LNCaP clone FGC (cell line): ENCODE data around the gene IFT122.
"Not testable (repeated sequence)": the region's sequence is repeated elsewhere in the genome, so short reads cannot be mapped to it uniquely, and the experiment has no call there.

Experiments
- DNase-seq: peaks from one replicate; pipeline ENCODE4 v3.0.0-alpha.2; 2011; ENCODE audit warnings: low read depth
- H3K4me3 ChIP-seq: 2 replicates; pipeline ENCODE4 v1.5.1; 2011; ENCODE audit warnings: mild to moderate bottlenecking, low read depth, low read length, control low read depth
- TF ChIP-seq, protein P1 (sequence below): IDR thresholded peaks from 2 replicates; pipeline ENCODE4 v1.5.1; 2012; ENCODE audit warnings: mild to moderate bottlenecking; ENCODE audit not compliant: control insufficient read depth, insufficient read depth; ENCODE audit errors: extremely low read depth

The IFT122 gene

DNA sequence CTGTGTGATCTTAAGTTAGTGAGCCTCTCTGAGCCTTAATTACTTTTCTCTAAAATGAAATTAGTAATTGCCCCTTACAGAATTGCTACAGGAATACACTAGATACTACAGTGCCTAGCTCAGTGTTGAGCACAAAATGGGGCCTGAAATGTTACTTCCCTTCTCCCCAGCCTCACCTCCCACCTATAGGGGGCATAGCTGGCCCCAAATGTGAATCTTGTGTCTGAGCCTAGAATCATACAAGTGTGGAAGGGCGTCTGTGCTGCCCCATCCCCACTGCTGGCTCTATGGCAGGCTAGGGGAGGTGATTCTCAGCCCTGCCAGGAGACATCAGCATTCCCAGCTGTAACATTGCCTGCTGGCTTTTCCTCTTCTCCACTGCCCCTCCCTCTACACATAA is 42.7 kb downstream of the IFT122 start:
- H3K4me3 ChIP-seq: no peak overlapping the region
- TF ChIP-seq, protein P1, sequence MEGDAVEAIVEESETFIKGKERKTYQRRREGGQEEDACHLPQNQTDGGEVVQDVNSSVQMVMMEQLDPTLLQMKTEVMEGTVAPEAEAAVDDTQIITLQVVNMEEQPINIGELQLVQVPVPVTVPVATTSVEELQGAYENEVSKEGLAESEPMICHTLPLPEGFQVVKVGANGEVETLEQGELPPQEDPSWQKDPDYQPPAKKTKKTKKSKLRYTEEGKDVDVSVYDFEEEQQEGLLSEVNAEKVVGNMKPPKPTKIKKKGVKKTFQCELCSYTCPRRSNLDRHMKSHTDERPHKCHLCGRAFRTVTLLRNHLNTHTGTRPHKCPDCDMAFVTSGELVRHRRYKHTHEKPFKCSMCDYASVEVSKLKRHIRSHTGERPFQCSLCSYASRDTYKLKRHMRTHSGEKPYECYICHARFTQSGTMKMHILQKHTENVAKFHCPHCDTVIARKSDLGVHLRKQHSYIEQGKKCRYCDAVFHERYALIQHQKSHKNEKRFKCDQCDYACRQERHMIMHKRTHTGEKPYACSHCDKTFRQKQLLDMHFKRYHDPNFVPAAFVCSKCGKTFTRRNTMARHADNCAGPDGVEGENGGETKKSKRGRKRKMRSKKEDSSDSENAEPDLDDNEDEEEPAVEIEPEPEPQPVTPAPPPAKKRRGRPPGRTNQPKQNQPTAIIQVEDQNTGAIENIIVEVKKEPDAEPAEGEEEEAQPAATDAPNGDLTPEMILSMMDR: peak; percentile 9; the same call in 1 of the 2 replicates
- DNase-seq: no peak

DNA sequence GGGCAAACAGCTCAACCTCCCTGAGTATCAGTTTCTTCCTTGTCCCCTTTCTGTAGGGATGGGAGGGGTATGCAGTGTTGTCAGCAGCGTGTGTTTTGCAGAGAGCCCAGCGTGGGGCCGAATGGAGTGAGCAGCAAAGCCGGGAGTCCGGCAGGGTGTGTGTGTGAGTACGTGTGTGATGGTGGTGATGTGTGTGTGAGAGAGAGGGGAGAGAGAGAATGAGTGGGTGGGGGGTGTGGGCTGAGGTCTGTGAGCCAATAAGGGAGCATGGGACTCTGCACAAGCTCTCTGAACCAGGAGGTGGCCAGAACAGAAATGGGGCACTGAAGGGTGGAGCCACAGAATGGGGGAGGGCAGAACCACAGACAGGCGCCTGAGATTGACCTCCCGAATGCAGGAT is 43.8 kb downstream of the IFT122 start:
- no peak overlapping the region for H3K4me3 ChIP-seq
- TF ChIP-seq, protein P1: no peak
- no peak for DNase-seq

DNA sequence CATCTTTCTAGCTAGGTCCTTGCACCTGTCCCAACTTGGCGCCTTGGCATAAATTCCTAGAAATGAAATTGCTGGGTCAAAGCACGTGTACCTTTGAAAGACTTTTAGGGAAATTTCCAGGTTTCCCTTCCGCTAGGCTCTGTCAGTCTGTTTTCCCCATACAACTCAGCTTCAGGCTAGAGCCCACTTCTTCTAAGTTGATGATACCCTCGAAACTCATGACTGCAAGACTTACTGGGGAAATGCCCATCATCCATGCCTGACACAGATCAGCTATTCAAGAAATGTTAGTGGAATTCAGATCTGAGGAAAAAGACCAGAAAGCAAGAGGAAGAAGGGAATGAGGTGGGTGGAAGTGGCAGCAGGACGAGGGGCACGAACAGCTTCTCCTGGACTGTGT is 45.1 kb downstream of the IFT122 start:
- DNase-seq, H3K4me3 ChIP-seq: not testable (repeated sequence)

DNA sequence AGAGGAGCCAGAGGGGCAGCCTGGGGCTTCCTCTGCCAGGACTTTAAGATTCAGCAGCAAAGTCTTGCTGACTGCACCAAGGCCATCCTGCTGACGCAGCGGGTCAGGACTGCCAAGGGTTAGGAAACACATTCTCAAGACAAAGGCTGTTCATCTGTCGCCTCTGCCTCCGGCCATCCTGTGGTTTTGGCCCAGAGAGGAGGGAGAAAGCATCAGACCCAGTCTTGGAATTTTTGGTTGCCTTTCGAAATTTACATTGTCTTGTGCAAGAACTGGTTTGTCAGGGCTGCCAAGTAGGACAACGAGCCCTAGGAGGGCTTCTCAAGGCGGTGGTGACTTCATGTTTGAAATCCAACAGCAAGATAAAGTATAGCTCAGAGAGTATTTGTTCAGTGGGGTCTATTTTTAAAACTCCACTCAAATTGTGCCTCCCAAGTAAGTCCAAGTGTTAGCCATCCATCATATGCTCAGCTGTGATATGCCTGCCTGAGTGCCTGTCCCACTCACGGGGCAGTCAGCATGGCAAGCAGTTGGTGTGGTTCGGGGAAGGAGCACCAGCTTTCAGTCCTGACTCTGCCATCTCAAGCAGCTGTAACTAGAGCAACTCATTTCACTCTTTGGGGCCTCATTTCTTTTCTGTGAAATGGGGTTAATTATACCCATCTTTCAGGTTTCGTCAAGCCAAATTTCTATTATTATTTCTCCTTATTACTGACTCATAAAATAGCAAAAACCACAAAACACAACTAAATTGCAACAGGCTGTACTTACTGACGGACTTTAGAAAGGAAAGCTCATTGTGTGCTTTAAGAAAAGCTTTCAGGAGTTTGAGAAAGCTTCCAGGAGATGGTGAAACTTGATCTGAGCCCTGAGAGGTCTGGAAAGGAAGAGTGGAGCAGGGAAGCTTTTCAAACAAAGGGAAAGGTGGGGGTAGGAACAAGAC is 46.0 kb downstream of the IFT122 start:
- TF ChIP-seq, protein P1: no peak
- H3K4me3 ChIP-seq: no peak overlapping the region
- no peak for DNase-seq

DNA sequence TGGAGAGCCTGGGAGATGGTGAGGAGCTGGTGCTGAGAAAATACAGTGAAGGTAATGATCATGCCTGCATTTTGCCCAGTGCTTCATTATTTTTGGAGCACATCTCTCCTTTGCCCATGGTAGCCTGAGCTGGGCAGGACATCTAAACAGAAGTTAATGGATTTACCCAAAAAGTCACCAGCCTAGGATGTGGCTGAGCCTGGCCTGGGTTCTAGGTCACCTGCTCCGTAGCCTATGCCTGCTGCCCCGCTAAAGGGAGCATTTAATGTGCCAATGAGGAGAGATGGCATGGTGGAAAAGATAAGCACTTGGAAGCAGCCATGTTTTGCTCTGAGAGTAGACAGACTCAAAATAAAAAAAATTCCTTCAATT is 46.6 kb downstream of the IFT122 start:
- no peak for DNase-seq
- TF ChIP-seq, protein P1: no peak
- no peak overlapping the region for H3K4me3 ChIP-seq

DNA sequence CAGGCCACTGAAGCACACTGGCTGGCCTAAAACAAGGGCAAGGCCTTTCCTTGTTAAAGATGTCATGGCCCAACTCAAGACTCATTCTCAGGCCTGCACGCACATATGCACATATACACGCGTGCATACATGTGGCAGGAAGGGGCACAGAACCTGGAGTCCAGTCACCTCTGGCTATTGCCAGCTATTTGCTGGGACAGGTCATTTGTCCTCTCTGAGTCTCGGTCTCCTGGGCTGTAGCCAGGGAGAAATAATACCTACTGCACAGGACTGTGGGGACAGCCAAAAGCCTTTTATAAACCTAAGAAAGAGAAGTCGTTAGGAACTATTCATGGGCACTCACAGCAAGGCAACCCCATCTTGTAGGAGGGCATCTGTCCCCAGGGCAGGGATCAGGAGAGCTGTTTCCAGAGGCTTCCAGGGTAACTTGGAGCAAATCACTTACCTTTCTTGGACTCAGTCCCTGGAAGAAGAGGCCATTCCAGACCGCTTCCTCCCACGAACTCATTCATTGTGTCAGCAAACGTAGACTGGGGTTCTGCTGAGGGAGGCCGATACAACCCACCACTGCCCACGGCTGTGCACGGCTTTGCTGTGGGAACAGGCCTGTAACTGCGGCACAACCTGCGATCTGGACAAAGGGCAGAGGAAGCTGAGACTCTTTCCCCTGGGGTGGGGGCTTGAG is 47.3 kb downstream of the IFT122 start:
- TF ChIP-seq, protein P1: no peak
- no peak overlapping the region for H3K4me3 ChIP-seq
- DNase-seq: no peak

DNA sequence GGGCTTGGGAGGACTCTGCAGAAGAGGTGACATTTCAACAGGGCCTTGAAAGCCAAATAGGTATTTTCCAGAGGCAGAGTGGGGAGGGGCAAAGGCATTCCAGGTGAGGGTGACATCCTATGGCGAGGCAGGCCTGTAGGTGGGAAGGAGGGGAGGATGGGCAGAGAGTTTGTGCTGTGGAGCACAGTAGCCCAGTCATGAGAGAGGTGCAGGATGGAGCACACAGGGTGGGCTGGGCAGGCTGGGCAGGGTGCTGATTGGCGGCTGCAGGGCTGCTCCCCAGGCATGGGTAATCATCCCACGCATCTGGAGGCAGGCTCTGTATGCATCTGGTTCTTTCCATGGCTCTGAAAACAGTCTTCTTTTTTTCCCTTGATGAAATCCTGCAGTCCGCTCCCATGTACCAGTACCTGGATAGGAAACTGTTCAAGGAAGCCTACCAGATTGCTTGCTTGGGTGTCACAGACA is 47.9 kb downstream of the IFT122 start:
- DNase-seq, H3K4me3 ChIP-seq: not testable (repeated sequence)

DNA sequence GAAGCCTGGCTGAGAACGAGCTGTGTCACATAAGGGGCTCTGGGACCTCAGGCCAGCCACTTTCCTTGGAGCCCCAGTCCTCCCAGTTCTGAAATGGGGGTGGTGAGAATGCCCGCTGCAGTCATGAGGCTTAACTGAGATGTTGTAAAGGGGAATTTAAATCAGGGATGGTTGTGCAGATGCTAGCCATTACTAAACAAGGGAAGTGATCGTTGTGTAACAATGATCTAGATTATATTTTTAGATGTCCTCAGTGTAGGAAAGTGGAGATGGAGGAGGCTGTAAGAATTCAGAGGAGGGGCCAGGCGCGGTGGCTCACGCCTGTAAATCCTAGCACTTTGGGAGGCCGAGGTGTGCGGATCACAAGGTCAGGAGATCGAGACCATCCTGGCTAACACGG is 49.2 kb downstream of the IFT122 start:
- DNase-seq: not testable (repeated sequence)

More for the DNA sequence above, 49.2 kb downstream of the IFT122 start:
- not testable (repeated sequence) for H3K4me3 ChIP-seq
